ENCODE data around the gene KLHL35.

GRCh38 chr11:75473684-75474083, 40.7 kb upstream of the KLHL35 start:
- TF ChIP-seq, protein P1, sequence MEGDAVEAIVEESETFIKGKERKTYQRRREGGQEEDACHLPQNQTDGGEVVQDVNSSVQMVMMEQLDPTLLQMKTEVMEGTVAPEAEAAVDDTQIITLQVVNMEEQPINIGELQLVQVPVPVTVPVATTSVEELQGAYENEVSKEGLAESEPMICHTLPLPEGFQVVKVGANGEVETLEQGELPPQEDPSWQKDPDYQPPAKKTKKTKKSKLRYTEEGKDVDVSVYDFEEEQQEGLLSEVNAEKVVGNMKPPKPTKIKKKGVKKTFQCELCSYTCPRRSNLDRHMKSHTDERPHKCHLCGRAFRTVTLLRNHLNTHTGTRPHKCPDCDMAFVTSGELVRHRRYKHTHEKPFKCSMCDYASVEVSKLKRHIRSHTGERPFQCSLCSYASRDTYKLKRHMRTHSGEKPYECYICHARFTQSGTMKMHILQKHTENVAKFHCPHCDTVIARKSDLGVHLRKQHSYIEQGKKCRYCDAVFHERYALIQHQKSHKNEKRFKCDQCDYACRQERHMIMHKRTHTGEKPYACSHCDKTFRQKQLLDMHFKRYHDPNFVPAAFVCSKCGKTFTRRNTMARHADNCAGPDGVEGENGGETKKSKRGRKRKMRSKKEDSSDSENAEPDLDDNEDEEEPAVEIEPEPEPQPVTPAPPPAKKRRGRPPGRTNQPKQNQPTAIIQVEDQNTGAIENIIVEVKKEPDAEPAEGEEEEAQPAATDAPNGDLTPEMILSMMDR (IDR thresholded peaks at IDR 0.05): no peak
- TF ChIP-seq POLR2A (IDR thresholded peaks at IDR 0.05) (no peak), POLR2AphosphoS5 (IDR thresholded peaks at IDR 0.05) (no peak)
